Lung (tissue), 12 donors: ENCODE results near the gene MAU2. TPM values are rescaled to one million over a fixed set of nuclear protein-coding genes. Genes with fewer than 3 reads are reported as not detected.

ENCODE experiments used
- ATAC-seq: fragments of 200-7000 bp; cut with Tn5 transposase; one replicate; pipeline ENCODE4 v1.9.1; 2020; ENCODE audit warnings: moderate number of reproducible peaks; ENCODE audit not compliant: insufficient read depth, low FRiP score
- DNase-seq, 3 donors: peaks; one replicate each; pipeline ENCODE4 v3.0.0-alpha.2; 2013 to 2017
- H3K27ac ChIP-seq, 2 donors: one replicate each; pipeline ENCODE4 v1.5.1; 2013; ENCODE audit warnings: mild to moderate bottlenecking in 2 of 2, moderate library complexity in 2 of 2, control low read depth in 1 of 2, inconsistent platforms in 1 of 2, low read depth in 1 of 2, low read length in 1 of 2
- H3K27me3 ChIP-seq, 3 donors: one replicate each; pipeline ENCODE4 v1.5.1; 2013; ENCODE audit warnings: low read length in 2 of 3; ENCODE audit not compliant: control insufficient read depth in 3 of 3, insufficient read depth in 3 of 3
- H3K36me3 ChIP-seq, 4 donors: one replicate each; pipeline ENCODE4 v1.5.1; 2013; ENCODE audit warnings: low read length in 4 of 4, mild to moderate bottlenecking in 1 of 4, moderate library complexity in 1 of 4; ENCODE audit not compliant: control insufficient read depth in 4 of 4, insufficient read depth in 4 of 4
- H3K4me1 ChIP-seq, 5 donors: one replicate each; pipeline ENCODE4 v1.5.1; 2013; ENCODE audit warnings: low read length in 5 of 5, mild to moderate bottlenecking in 2 of 5, moderate library complexity in 1 of 5; ENCODE audit not compliant: control insufficient read depth in 5 of 5, insufficient read depth in 5 of 5
- H3K4me3 ChIP-seq: one replicate; pipeline ENCODE4 v1.5.1; 2013; ENCODE audit warnings: mild to moderate bottlenecking, control low read depth, moderate library complexity
- H3K9ac ChIP-seq, 2 donors: one replicate each; pipeline ENCODE4 v1.5.1; 2013; ENCODE audit warnings: low read length in 2 of 2, control low read depth in 1 of 2; ENCODE audit not compliant: insufficient read depth in 1 of 2
- H3K9me3 ChIP-seq, 4 donors: one replicate each; pipeline ENCODE4 v1.5.1; 2013; ENCODE audit warnings: low read length in 3 of 4, mild to moderate bottlenecking in 1 of 4, moderate library complexity in 1 of 4; ENCODE audit not compliant: control insufficient read depth in 4 of 4, insufficient read depth in 3 of 4
- WGBS, 2 donors: extraction: QIAGEN DNeasy Blood & Tissue Kit; methylation state at CpG; one replicate each; pipeline ENCODE4 v1.1.7; 2013; 5-methylcytosine and 5-hydroxymethylcytosine counted together
- polyA plus RNA-seq, 2 donors: library from polyadenylated mRNA; stranded (reverse); fragments of 200-250 nt; gene quantifications; one replicate each; pipeline ENCODE4 v1.2.1, GENCODE V29; 2013
- total RNA-seq, 2 donors: library from RNA; depleted of rRNA in 1 of 2; stranded (reverse); fragments of >200 nt in 1 of 2; gene quantifications; one replicate each; pipeline ENCODE4 v1.2.1, GENCODE V29; 2014 to 2021
- TF ChIP-seq, protein P1 (sequence below): IDR thresholded peaks from 2 replicates; pipeline ENCODE4 v1.5.1; 2012; ENCODE audit warnings: mild to moderate bottlenecking; ENCODE audit errors: control extremely low read depth, extremely low read depth
- donor health status: control.
- donor health status: control.
- donor health status: Bipolar disorder and iron deficiency.
- donor health status: healthy.
- donor health status: DM: yes; HTN: yes; CAD: no.

The MAU2 gene
- total and polyA plus RNA-seq, 4 donors: 21.6 to 68.0 (median 44.5) TPM

DNA sequence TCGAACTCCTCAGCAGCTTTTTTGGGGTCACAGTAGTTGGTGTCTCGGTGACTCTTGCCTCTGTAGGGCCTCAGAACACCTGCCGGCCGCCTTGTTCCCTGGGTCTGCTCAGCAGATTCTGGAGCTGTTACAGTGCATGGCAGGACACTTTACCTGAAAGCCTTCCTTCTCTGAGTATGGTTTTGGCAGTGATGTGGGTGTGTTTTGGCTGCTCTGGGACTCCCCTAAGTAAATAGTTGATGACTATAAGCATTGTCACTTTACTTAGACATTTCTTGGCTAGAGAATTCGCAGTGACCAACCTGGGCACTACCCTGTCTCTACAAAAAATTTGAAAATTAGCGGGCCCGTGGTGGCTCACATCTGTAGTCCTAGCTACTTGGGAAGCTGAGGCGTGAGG is 7.0 kb downstream of the MAU2 start:
- Histone ChIP-seq H3K36me3 (peaks cover 11 to 35% (median 22%) of the 10 kb centered on the region in 4 donors), H3K9ac (no peak overlapping the region), H3K4me3 (no peak overlapping the region), H3K27me3 (no peaks in the 10 kb centered on the region), H3K4me1 (peaks cover 0 to 8% (median 0%) of the 10 kb centered on the region in 5 donors), H3K27ac (no peak overlapping the region), H3K9me3 (no peaks in the 10 kb centered on the region)
- TF ChIP-seq, protein P1, sequence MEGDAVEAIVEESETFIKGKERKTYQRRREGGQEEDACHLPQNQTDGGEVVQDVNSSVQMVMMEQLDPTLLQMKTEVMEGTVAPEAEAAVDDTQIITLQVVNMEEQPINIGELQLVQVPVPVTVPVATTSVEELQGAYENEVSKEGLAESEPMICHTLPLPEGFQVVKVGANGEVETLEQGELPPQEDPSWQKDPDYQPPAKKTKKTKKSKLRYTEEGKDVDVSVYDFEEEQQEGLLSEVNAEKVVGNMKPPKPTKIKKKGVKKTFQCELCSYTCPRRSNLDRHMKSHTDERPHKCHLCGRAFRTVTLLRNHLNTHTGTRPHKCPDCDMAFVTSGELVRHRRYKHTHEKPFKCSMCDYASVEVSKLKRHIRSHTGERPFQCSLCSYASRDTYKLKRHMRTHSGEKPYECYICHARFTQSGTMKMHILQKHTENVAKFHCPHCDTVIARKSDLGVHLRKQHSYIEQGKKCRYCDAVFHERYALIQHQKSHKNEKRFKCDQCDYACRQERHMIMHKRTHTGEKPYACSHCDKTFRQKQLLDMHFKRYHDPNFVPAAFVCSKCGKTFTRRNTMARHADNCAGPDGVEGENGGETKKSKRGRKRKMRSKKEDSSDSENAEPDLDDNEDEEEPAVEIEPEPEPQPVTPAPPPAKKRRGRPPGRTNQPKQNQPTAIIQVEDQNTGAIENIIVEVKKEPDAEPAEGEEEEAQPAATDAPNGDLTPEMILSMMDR: no peak
- WGBS, 2 donors: 98% methylated on average over 8 of the region's 8 CpGs
- DNase-seq: no peak
- no peak for ATAC-seq

DNA sequence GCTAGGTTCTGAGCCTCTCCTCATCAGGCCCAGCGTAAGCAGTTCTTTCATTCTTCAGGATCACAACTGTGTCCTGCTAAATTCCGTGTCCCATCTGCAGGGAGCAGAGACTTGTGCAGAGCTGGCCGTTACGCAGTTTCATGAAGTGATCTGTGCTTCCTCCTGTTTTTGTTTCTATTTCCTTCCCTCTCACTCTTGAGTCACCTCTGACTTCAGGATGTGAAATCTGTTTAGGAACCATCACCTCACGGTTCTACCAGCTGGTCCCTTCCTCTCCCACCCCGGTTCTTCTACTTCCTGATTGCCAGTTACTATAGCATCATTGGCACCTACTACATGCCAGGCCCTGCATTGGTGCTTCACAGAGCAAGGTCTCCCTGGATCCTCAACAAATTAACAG is 8.5 kb downstream of the MAU2 start:
- Histone ChIP-seq H3K9me3 (no peaks in the 10 kb centered on the region), H3K4me3 (no peak overlapping the region), H3K4me1 (peaks cover 0 to 4% (median 0%) of the 10 kb centered on the region in 5 donors), H3K27me3 (no peaks in the 10 kb centered on the region), H3K27ac (no peak overlapping the region), H3K9ac (no peak overlapping the region), H3K36me3 (peaks cover 4 to 38% (median 22%) of the 10 kb centered on the region in 4 donors)
- ATAC-seq: no peak
- 23 to 46% methylated on average over 6 of the region's 6 CpGs for WGBS, 2 donors
- no peak for DNase-seq
- TF ChIP-seq, protein P1: no peak

DNA sequence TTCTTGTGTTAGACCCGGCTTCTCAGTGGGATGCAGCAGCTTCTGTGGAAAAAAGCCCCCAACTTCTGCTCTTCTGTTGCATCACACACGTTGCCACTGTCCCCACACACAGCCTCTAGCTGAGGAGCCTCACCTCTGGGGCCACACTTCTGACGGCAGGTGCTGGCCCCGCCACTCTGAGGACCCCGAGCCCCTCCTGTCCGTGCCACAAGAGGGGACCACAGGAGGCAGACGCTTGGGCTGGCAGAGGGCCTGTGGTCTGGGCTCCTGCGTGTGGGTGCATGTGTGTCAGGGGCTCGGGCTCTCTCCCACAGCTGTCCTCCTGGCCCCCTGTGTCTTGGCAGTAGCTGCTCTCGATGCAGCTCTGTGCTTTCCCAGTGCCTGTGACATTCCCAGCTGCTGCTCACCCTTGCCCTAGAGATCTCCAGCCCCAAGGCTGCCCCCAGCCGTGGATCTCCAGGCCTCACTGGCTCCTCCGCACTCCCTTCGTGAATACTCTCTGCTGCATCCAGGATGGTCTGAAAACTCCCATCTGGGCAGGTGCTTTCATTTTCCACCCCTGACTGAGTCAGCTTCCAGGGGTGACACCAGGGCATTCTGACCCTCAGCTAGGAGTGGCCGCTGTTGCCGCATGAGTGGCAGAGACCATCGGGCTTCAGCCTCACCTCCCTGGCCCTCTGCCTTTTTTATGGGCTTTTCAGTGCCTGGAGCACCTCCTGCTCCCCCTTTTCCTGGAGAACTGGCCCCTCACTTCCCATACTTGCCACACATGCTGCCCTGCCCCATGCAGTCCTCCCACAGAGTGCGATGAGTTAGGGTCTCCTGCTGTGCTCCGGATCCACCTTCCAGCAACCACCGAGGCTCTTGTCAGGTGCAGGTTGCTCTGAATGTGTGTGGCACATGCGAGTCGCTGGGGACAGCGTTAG is 13.7 kb downstream of the MAU2 start:
- H3K4me1 ChIP-seq: no peaks in the 10 kb centered on the region
- H3K27me3 ChIP-seq: no peaks in the 10 kb centered on the region
- WGBS, 2 donors: 89% methylated on average over 22 of the region's 22 CpGs
- TF ChIP-seq, protein P1: no peak
- DNase-seq: no peak
- H3K9me3 ChIP-seq: no peaks in the 10 kb centered on the region
- no peak overlapping the region for H3K4me3 ChIP-seq
- no peak overlapping the region for H3K9ac ChIP-seq
- H3K36me3 ChIP-seq: peaks cover 20 to 64% (median 30%) of the 10 kb centered on the region in 4 donors
- no peak overlapping the region for H3K27ac ChIP-seq
- no peak for ATAC-seq
